Measurements from ENCODE around the gene CADPS2.

CADPS2 gene

DNA sequence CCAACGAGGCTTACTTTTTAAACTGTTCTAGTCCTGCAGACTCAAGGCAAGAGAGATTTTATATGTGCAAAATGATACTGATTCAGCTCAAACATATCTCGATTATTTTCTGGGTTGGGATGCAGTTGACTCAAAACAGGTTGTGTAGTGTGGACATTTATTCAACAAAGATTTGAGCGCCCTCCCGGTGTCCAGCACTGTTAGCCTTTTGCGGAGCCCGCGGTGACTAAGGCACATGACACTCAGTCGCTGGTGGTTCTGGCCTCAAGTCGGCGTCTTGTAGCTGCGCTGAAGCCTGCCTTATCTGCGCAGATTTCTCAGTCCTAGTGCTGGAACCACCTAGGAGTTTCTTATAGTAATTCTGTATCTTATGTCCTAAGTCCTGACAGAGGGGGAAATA, 938 bp upstream of the CADPS2 start:
- peak in 2 of 3 experiments; percentile 5 to 16 for TF ChIP-seq CTCF (IDR thresholded peaks at IDR 0.05; ENCODE audit: unreplicated experiment in 3 of 3)
- Mint-ChIP-seq H3K4me3 (peak overlapping the region; percentile 91 to 93 (median 91)), H3K27me3 (ENCODE audit: low read depth) (peaks cover 67% of the 10 kb centered on the region), H3K9me3 (no peaks in the 10 kb centered on the region), H3K27ac (peak overlapping the region; percentile 41 to 82 (median 70)), H3K4me1 (peaks cover 14% of the 10 kb centered on the region), H3K36me3 (ENCODE audit: low read depth) (no peaks in the 10 kb centered on the region)

GRCh38 chr7:122885583-122886356, 490 bp downstream of the CADPS2 start:
- H3K36me3 Mint-ChIP-seq (ENCODE audit: low read depth), result no peaks in the 10 kb centered on the region
- peaks cover 69% of the 10 kb centered on the region for H3K27me3 Mint-ChIP-seq (ENCODE audit: low read depth)
- H3K9me3 Mint-ChIP-seq, result no peaks in the 10 kb centered on the region
- peaks cover 18% of the 10 kb centered on the region for H3K4me1 Mint-ChIP-seq
- peak overlapping the region in 1 of 3 experiments; percentile 47 for H3K27ac Mint-ChIP-seq
- TF ChIP-seq CTCF (IDR thresholded peaks at IDR 0.05; ENCODE audit: unreplicated experiment in 3 of 3), result no peak
- peak overlapping the region; percentile 91 to 98 (median 91) for H3K4me3 Mint-ChIP-seq

GRCh38 chr7:122884186-122884585, 2.1 kb downstream of the CADPS2 start:
- no peaks in the 10 kb centered on the region for H3K36me3 Mint-ChIP-seq (ENCODE audit: low read depth)
- H3K4me1 Mint-ChIP-seq, result peaks cover 18% of the 10 kb centered on the region

GRCh38 chr7:122883049-122883680, 3.1 kb downstream of the CADPS2 start:
- Mint-ChIP-seq H3K4me3 (peak overlapping the region; percentile 9 to 48 (median 38)), H3K9me3 (no peaks in the 10 kb centered on the region), H3K36me3 (ENCODE audit: low read depth) (no peaks in the 10 kb centered on the region), H3K27ac (peak overlapping the region in 1 of 3 experiments; percentile 12), H3K4me1 (peaks cover 18% of the 10 kb centered on the region), H3K27me3 (ENCODE audit: low read depth) (peaks cover 54% of the 10 kb centered on the region)
- no peak for TF ChIP-seq CTCF (IDR thresholded peaks at IDR 0.05; ENCODE audit: unreplicated experiment in 3 of 3)

More at GRCh38 chr7:122884186-122884585, 2.1 kb downstream of the CADPS2 start:
- Mint-ChIP-seq H3K9me3 (no peaks in the 10 kb centered on the region), H3K4me3 (peak overlapping the region; percentile 91 to 98 (median 91)), H3K27ac (no peak overlapping the region), H3K27me3 (ENCODE audit: low read depth) (peaks cover 63% of the 10 kb centered on the region)
- no peak for TF ChIP-seq CTCF (IDR thresholded peaks at IDR 0.05; ENCODE audit: unreplicated experiment in 3 of 3)

- H3K4me1 Mint-ChIP-seq, result peaks cover 10% of the 10 kb centered on the region
- no peak overlapping the region for H3K27ac Mint-ChIP-seq
- H3K27me3 Mint-ChIP-seq (ENCODE audit: low read depth), result peaks cover 39% of the 10 kb centered on the region
- H3K4me3 Mint-ChIP-seq, result no peak overlapping the region
- no peaks in the 10 kb centered on the region for H3K36me3 Mint-ChIP-seq (ENCODE audit: low read depth)
- H3K9me3 Mint-ChIP-seq, result no peaks in the 10 kb centered on the region
- TF ChIP-seq CTCF (IDR thresholded peaks at IDR 0.05; ENCODE audit: unreplicated experiment in 3 of 3), result no peak
These were observed 4.9 kb downstream of the CADPS2 start for GRCh38 chr7:122881324-122881723.

Measured in nephron (organoid).